HG02885 (cell line): ENCODE data around the gene KIF16B.
A peak's percentile ranks its signal among the peaks of the same experiment; 100 is the strongest.
"Not testable (repeated sequence)": the region's sequence is repeated elsewhere in the genome, so short reads cannot be mapped to it uniquely, and the experiment has no call there.

Source experiments
- ATAC-seq: cut with Tn5 transposase; IDR thresholded peaks from one replicate; pipeline ENCODE4 v1.9.1; 2021; ENCODE audit warnings: mild to moderate bottlenecking; ENCODE audit not compliant: unreplicated experiment, poor library complexity

KIF16B gene

DNA sequence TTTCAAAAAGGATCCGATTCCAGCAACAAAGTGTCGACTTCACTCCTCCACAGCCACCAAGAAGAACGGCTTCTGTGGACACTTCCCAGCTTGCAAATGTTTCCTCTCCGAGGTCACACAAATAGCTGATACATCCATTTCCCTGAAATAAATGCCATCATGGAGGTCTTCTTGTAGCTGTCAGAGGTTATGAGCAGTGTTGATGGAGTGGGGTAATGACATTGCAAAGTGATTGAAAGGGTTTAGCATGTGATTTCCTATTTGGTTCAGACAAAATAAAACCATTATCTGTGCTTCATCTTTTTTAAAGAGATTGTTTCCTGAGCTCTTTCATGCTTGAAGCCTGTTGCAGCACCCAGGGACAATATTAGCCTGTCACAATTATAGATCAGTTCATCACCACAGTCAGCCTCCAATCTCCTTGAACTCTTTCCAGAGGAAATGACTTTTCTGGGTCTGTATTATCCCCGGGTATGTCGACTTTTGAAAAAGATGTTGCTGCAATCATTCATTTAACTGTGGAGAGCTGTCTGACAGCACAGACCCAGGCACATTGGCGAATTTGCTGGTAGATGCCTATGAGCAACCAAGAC is 16.9 kb upstream of the KIF16B start:
- ATAC-seq, result no peak

- ATAC-seq, result no peak
Measured at GRCh38 chr20:16589623-16590022, 16.4 kb upstream of the KIF16B start.

- no peak for ATAC-seq
Measured at GRCh38 chr20:16588241-16588640, 15.0 kb upstream of the KIF16B start.

DNA sequence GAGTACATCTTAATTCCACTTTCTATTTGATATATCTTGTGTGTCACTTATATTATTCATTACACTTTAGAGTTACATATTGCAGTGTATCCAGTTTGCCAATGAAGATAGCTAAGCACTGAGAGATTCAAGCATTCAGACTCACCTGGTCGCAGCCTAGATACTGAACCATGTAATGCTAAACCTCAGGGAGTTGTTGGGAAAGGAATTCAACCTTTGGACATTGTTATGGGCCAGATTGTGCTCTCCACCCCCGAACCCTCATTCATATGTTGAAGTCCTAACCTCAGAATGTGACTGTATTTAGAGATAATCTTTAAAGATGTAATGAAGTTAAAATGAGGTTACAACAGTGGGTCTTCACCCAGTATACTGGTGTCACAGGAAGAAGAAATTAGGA is 13.8 kb upstream of the KIF16B start:
- ATAC-seq, result no peak

DNA sequence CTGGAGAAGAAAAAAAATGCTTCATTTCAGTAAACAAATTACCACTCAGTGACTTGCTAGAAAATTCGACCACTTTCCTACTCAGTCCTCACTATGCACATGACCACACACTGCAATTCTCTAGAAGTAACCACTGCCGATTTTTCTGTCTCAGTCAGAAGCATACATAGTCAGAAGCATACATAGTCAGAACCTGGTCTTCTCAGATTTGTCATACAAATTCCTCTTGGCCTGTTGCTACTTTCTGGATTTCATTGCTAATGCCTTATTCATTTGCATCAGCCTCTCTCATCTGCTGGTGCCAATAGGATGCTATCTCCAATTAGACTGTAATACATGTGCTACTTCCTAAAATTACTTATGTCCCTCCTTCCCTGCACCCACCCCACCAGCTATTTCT is 10.2 kb upstream of the KIF16B start:
- no peak for ATAC-seq

DNA sequence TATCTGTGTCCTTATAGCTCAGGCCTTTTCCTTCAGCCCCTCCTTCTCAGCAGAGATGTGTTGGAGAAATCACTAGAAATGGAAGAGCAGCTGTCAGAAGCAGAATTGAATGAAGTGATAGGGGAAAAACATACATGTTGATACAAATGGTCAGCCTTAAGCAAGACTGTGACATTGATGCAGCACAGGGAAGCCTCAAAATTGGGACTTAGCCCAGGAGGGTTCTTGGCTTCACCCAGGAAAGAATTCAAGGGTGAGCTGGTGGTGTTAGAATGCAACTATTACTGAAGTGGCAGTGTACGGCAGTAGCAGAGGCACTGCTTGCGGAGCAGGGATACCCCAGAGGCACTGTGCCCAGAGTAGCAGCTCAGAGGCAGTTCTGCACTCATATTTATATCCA is 8.0 kb upstream of the KIF16B start:
- no peak for ATAC-seq

DNA sequence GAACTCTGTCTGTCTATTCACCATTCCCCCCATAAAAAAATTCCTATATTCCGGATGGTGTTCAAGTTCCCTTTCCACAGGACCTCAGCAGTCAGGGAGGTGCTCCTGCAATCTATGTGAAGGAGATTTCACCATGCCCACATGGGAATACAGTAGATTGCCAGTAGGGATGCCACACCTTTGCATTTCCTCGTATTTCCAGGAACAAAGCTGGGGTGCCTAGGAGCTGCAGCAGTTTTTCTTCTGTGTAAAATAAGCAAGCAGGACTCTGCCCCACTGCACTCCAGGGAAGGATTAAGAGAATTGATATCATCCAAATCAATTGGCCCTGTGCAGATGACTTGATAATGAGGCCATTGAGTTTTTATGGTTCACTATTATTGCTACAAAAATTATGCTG is 7.4 kb upstream of the KIF16B start:
- no peak for ATAC-seq

DNA sequence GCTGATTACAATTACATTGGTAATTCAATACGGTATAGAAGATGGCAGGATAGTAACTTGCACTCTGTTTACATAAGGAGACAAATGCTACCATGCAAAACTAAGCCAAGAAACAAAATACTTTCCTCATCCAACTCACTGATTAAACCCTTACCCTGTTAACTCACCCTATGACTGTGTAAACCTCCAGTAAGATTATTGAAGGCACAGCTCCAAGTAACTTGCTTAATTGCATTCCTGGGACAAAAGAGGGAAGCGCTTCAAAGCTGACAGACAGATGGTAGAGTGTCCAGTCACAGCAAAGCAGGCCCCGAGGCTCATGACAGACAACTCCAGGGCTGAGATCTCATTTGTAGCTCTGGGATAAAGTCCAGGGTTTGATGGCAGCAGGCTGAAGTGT is 6.9 kb upstream of the KIF16B start:
- ATAC-seq, result no peak

GRCh38 chr20:16576219-16576618 is 3.0 kb upstream of the KIF16B start:
- ATAC-seq, result no peak

DNA sequence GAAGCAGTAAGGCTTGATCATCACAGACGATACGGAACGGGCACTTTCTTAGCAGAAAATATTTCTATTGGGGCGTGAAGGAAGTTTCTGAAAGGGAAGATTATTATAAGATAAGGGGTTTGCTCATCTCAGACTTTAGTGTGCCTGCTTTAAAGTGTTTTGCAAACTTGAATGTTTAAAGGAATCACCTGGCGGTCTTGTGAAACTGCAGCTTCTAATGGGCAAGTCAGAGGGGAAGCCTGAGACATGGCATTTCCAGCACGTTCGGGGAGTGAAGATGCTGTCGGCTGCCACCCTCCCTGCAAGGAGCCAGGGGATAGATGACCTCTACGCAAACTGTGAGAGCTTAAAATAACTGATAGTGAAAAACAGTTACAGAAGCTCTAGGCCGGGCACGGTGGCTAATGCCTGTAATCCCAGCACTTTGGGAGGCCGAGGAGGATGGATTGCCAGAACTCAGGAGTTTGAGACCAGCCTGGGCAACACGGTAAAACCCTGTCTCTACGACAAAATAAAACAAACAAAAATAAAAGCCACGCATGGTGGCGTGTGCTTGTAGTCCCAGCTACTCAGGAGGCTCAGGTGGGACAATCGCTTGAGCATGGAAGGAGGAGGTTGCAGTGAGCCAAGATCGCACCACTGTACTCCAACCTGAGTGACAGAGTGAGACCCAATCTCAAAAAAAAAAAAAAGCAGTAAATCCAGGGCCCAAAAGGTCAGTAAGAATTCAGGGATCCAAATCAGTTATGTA is 2.3 kb upstream of the KIF16B start:
- no peak for ATAC-seq

DNA sequence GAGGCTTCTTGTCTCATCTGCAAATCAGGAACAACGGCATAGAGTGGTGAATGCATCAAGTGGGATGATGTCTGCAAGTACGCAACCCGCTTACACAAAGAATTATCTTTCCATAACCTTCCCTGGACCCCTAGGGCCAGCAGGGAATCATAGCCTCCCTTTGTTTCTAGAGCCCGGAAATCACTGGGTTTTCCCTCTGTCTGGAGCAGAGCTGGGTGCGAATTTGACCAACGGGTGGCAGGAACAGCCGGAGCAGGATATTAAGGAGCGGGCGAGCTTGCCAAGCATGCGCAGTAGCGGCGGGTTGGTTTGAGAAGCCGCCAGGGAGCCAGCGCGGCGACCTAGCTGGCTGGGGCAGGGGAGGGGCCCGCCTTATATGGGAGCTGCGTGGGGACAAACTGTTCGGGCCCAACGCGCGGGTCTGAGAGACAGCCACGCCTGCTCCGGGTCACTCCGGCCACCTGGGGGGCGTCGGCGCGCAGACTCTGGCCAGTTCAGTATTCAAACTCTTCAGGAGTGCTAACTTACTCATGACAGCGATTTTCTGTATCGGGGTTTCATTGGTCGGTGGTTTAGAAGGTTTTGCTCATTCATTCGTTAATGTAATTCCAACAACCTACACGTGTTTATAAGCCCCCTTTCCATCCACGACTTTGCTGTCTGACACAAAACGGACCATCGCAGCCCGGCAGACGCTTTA is 1.6 kb upstream of the KIF16B start:
- peak; percentile 68 for ATAC-seq

GRCh38 chr20:16571333-16571732 is 1.9 kb downstream of the KIF16B start:
- ATAC-seq, result no peak

DNA sequence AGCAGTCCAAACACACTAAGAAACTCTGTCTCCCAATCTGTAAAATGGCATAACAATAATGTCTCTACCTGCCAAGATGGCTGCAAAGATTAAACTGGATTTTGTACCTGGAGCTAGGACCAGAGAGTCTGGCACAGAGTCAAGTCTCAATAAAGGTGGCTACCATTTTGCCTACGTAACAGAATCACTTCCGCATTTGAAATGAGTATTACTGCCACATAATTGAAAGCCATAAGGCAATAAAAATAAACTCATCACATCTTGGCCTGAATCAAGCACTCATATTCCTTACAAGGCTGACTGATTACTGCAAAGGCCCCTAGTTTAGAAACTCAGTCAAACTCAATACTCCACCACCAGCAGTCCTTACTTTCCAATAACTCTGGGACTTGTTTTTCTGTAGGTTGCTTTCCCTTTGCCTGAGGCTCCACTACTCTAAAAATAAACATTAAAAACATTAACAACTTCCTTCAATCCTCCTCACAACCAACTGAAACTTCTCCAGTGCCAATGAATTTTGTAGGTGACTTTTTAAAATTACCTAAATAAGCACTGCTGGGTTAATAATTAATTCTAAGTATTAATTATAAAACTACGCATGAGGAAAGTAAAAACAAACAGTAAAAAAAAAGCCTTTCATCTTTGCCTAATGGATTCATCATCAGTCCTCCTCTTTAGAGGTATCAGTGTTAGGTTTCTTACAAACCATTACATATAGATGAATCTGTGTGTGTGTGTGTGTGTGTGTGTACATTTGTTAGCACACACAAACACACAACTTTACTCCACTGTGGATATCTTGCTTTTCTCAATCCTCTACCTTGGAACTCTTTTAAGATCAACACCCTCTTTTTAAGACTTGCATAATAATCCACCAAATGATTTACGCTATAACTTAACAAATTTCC is 3.7 kb downstream of the KIF16B start:
- ATAC-seq, result no peak

GRCh38 chr20:16566080-16566479 is 7.2 kb downstream of the KIF16B start:
- no peak for ATAC-seq

GRCh38 chr20:16564079-16564478 is 9.2 kb downstream of the KIF16B start:
- not testable (repeated sequence) for ATAC-seq

DNA sequence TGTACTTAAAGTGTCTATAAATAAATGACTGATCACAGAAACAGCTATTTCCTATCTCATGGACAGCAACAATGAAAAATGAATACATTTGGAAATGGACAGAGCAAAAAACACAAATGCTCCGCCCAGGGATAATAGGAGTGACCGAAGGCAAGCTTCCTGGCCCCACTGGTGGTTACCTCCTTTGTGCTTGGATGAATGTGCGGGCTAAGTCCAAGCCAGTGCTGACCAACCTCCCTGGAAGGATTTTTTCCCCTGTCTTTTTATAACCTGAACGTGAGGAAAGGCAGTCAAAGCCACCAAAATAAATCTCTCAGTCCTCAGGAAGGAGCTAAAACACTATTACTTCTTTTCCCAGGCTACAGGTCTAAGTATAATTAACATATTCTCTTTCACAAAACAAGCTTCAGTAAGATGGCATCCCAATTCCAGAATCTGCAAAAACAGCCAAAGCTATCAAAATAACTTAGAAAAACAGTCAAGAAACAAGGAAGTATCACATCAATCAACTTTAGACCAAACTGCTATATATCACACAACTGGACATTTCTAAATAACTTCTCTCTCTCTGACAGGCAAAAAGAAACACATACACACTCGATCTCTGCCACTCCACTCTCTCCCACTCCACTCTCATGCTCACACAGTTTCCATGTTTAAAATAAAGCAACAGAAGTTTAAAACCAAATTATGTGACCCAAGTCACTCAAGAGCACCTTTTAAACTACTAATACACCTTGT is 10.0 kb downstream of the KIF16B start:
- no peak for ATAC-seq

DNA sequence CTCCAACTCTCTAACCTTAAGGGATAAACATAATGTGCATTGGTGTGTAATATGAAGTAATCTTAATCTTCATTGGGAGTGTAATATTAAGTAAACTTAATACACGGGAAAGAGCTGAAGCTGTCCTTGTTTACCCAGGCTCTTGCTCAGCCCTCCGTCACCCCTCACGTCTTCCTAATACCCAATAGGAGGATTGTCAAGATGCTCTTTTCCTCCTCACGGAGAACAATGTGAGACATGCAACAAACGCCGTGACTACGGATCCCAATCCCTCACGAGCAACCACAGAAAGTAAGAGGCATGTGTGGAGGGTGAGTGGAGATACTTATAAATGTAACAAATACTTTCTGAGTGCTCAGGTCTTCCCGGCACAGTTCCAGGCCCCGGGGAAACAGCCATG is 11.0 kb downstream of the KIF16B start:
- no peak for ATAC-seq

DNA sequence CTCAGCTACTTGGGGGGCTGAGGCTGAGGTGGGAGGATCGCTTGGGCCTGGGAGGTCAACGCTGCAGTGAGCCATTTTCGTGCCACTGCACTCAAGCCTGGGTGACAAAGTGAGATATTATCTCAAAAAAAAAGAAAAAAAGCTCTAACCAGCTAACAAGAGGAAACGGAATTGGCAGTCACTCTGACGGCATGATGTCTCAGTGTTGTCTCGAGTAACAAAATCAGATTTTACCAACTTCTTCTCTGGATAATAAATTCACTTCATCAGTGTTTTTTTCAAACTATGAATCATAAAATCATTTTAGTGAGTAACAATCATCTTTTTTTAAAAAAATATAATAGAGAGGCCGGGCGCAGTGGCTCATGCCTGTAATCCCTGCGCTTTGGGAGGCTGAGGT is 12.6 kb downstream of the KIF16B start:
- ATAC-seq, result no peak

DNA sequence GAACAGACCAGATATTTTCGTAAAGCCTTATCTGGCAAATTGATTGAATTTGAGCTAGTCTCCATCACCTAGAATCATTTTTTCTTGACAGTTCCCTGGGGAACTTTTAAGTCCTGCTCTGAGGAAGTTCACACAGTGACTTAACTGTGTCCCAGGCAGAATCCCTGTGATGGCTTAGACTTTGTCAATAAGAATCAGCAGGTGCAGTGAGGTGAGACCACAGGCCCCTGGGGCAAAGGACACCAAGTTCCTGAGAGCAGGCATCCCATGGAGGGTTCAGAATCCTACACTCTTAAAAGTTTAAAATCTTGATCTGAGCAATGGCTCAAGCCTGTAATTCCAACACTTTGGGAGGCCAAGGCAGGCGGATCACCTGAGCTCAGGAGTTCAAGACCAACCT is 13.0 kb downstream of the KIF16B start:
- no peak for ATAC-seq

DNA sequence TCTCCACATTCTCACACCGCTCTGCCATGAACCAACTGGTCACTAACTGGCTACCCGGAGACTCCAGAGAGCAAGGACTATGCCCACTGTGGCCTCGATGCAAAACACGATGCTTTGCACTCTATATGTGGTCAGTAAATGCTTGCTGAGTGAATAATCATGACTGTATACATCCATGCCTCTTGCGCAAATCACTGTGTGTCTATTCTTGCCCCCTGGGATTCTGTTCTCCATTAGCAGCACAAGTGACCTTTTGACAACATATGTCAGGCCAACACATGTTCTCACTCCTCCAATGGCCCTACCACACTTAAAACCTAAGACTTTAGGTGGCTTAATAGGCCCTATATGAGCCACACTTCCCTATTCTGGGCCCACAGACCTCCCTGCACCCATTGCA is 16.9 kb downstream of the KIF16B start:
- ATAC-seq, result no peak
